ENCODE data around the gene FGF12.

DNA sequence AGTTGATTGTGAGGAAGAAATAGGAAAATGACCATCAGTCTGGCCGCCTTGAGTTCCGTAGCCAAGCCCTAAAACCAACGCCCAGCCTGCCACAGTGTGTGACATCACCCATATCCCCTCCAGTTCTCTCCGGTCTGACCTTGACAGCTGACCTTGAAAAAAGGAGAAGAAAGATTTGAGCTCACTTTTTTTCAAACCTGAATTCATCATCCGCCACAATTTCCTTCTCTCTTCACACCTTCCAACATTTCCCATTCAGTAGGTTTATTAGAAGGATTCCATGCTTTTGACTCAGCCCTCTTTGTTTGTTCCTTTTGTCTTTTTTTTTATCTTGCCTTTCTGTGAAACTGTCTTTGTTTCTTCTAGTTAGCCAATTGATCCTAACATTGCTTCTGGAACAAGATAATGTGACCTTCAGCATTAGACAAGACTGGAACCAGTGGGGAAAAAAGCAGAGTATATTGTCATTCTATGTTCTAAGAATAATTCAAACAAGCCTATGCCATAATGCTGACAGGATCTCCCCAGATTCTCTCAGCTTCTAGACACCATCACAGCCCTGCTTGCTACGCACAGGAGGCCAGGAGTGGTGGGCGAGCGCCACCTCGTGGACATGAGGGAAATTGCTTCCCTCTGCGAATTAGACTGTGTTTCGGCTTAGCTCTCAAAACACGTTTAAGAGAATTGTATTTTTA, 283.1 kb downstream of the FGF12 start:
- TF ChIP-seq PHF8 (IDR thresholded peaks at IDR 0.05; ENCODE audit: borderline replicate concordance, low read depth) (no peak), POLR2A (IDR thresholded peaks at IDR 0.05; ENCODE audit: low read length) (no peak), EP300 (IDR thresholded peaks at IDR 0.05) (no peak), CBX2 (IDR thresholded peaks at IDR 0.05; ENCODE audit: borderline replicate concordance, low read depth) (no peak), SMC3 (IDR thresholded peaks at IDR 0.05) (peak; percentile 85), RAD21 (conservative IDR thresholded peaks at IDR 0.05 in 1 of 2, IDR thresholded peaks at IDR 0.05 in 1 of 2) (peak; percentile 92 to 95), RCOR1 (IDR thresholded peaks at IDR 0.05; ENCODE audit: low read depth, low read length) (no peak), MAZ (IDR thresholded peaks at IDR 0.05; ENCODE audit: borderline replicate concordance, low read depth, low read length) (no peak), KDM1A (IDR thresholded peaks at IDR 0.05; ENCODE audit: low read depth) (no peak)
- TF ChIP-seq, protein P1, sequence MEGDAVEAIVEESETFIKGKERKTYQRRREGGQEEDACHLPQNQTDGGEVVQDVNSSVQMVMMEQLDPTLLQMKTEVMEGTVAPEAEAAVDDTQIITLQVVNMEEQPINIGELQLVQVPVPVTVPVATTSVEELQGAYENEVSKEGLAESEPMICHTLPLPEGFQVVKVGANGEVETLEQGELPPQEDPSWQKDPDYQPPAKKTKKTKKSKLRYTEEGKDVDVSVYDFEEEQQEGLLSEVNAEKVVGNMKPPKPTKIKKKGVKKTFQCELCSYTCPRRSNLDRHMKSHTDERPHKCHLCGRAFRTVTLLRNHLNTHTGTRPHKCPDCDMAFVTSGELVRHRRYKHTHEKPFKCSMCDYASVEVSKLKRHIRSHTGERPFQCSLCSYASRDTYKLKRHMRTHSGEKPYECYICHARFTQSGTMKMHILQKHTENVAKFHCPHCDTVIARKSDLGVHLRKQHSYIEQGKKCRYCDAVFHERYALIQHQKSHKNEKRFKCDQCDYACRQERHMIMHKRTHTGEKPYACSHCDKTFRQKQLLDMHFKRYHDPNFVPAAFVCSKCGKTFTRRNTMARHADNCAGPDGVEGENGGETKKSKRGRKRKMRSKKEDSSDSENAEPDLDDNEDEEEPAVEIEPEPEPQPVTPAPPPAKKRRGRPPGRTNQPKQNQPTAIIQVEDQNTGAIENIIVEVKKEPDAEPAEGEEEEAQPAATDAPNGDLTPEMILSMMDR (IDR thresholded peaks at IDR 0.05), result peak; percentile 83

Data from A549 (cell line).